ENCODE data around the gene NFKBIE.

The NFKBIE gene

GRCh38 chr6:44253307-44254101, 11.8 kb downstream of the NFKBIE start:
- H3K4me3 Mint-ChIP-seq, result peak overlapping the region; percentile 3
- TF ChIP-seq CTCF (IDR thresholded peaks at IDR 0.05), result peak; percentile 37
- peaks cover 7% of the 10 kb centered on the region for H3K27me3 Mint-ChIP-seq (ENCODE audit: low read depth, poor library complexity)
- H3K27ac Mint-ChIP-seq, result peak overlapping the region; percentile 86
- H3K9me3 Mint-ChIP-seq, result no peaks in the 10 kb centered on the region
- DNase-seq, result peak; percentile 59
- H3K36me3 Mint-ChIP-seq (ENCODE audit: low read depth), result peaks cover 59% of the 10 kb centered on the region
- H3K4me1 Mint-ChIP-seq, result peaks cover 86% of the 10 kb centered on the region

GRCh38 chr6:44251576-44252524, 13.5 kb downstream of the NFKBIE start:
- peak overlapping the region; percentile 54 for H3K4me3 Mint-ChIP-seq
- H3K4me1 Mint-ChIP-seq, result peaks cover 84% of the 10 kb centered on the region
- peaks cover 7% of the 10 kb centered on the region for H3K27me3 Mint-ChIP-seq (ENCODE audit: low read depth, poor library complexity)
- no peak for TF ChIP-seq CTCF (IDR thresholded peaks at IDR 0.05)
- no peak for DNase-seq
- peaks cover 62% of the 10 kb centered on the region for H3K36me3 Mint-ChIP-seq (ENCODE audit: low read depth)
- peak overlapping the region; percentile 48 for H3K27ac Mint-ChIP-seq
- H3K9me3 Mint-ChIP-seq, result no peaks in the 10 kb centered on the region

- Mint-ChIP-seq H3K4me3 (no peak overlapping the region), H3K36me3 (ENCODE audit: low read depth) (peaks cover 62% of the 10 kb centered on the region), H3K9me3 (no peaks in the 10 kb centered on the region), H3K27me3 (ENCODE audit: low read depth, poor library complexity) (peaks cover 7% of the 10 kb centered on the region), H3K4me1 (peaks cover 74% of the 10 kb centered on the region), H3K27ac (peak overlapping the region; percentile 15)
- TF ChIP-seq CTCF (IDR thresholded peaks at IDR 0.05), result no peak
- no peak for DNase-seq
Observed at GRCh38 chr6:44250718-44251123, 14.6 kb downstream of the NFKBIE start.

GRCh38 chr6:44250067-44250717, 15.2 kb downstream of the NFKBIE start:
- H3K27me3 Mint-ChIP-seq (ENCODE audit: low read depth, poor library complexity), result peaks cover 7% of the 10 kb centered on the region
- H3K36me3 Mint-ChIP-seq (ENCODE audit: low read depth), result peaks cover 62% of the 10 kb centered on the region
- H3K4me3 Mint-ChIP-seq, result peak overlapping the region; percentile 98
- peaks cover 74% of the 10 kb centered on the region for H3K4me1 Mint-ChIP-seq
- no peak for TF ChIP-seq CTCF (IDR thresholded peaks at IDR 0.05)
- H3K27ac Mint-ChIP-seq, result peak overlapping the region; percentile 18
- no peaks in the 10 kb centered on the region for H3K9me3 Mint-ChIP-seq
- DNase-seq, result no peak

GRCh38 chr6:44249082-44249748, 16.1 kb downstream of the NFKBIE start:
- no peak for TF ChIP-seq CTCF (IDR thresholded peaks at IDR 0.05)
- H3K27me3 Mint-ChIP-seq (ENCODE audit: low read depth, poor library complexity), result peaks cover 7% of the 10 kb centered on the region
- peaks cover 67% of the 10 kb centered on the region for H3K4me1 Mint-ChIP-seq
- H3K9me3 Mint-ChIP-seq, result no peaks in the 10 kb centered on the region
- peak overlapping the region; percentile 98 for H3K4me3 Mint-ChIP-seq
- H3K36me3 Mint-ChIP-seq (ENCODE audit: low read depth), result peaks cover 59% of the 10 kb centered on the region
- DNase-seq, result no peak
- peak overlapping the region; percentile 95 for H3K27ac Mint-ChIP-seq

Data from nephron progenitor cell (in vitro differentiated cells).